HG03064 (cell line): ENCODE measurements around the gene PTGES2.
"Not testable (repeated sequence)": the region's sequence is repeated elsewhere in the genome, so short reads cannot be mapped to it uniquely, and the experiment has no call there.

Experiments
- ATAC-seq: cut with Tn5 transposase; IDR thresholded peaks from one replicate; pipeline ENCODE4 v1.9.1; 2021; ENCODE audit warnings: low read depth; ENCODE audit not compliant: unreplicated experiment

PTGES2 gene

DNA sequence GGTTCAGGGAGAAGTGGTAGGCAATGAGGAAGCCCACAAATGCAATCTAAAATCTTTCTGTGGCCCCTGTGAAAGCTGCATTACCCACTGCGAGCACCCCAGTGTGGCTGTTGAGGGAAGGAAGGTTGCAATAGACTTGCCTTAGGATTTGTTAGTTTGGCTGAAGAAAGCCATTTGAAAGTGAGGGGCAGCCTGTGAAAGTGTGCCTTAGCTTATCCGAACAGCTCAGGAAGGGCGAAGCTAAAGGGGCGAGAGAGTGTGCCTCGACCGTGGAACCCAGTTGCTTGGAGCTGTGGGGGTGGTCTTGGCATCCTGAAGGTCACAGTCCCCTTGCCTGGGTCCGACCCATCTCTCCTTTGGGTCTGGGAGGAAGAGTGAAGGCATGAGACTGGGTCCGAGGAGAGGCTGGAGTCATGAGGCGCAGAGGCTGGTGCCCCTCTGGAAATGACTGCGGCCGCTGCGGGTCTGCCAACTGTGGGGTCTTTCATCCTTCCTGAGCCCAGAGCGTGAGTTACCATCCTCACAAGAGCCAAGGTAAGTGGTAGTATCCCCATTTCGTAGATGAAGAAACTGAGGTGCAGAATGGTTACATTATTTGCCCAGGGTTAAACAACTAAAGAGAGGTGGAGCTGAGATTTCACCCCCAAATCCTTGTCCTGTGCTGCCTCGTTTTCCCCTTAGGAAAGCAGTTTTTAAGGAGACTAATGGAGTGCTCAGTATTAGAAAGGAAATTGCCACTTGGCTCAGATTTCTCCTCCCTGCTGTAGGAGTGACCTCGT, 35.1 kb downstream of the PTGES2 start:
- ATAC-seq = no peak

DNA sequence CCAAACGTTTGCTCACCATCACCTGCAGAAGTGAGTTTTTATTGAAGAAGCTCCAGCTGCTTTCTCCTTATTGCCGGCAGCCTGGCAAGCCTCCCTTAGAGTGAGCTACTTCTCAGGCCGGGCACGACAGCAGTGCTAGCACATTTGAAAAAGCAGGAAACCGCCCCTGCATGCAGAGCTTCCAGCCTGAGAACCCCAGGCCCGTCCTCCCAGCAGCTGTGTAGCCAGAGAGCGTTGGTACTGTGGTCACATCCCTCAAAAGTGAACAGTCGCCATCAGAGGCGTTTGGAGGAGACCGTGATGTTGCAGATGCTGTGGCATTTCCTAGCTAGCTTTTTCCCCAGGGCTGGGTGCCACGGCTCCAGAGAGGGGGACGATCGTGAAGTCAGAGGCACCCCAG, 36.0 kb downstream of the PTGES2 start:
- ATAC-seq = no peak

DNA sequence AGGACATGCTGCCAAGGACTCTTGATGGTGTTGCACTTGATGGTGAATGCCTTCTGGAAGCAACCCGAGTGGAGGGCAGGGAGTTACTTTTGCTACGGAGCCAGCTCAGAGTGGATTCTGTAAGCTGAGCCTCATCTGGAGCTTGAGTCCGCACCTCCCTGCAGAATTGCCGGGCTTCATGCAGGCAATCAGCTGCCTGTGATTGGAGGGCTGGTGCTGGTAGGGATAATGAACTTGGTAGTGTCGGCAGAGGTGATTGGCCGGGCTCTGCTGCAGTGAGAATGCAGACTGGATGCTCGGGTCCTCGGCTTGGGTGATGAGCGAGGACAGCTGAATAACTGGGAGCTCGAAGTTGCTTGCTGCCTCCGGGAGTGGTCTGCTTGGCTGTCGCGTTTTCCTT, 36.4 kb downstream of the PTGES2 start:
- no peak for ATAC-seq

DNA sequence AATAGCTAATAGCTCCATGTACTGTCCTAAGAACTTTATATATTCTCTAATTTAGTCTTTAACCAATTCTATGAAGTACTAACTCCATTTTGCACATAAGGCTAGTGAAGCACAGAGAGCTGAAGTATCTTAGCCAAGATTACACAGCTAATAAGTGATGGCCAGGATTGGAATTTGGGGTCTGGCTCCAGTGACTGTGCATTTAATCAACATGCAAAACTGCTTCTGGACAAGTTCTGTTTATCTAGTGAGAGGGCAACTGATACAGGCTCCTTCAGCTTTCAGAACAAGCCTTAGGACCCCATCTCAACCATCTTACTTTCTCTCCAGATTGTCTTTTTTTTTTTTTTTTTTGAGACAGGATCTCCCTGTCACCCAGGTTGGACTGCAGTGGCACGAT, 38.2 kb downstream of the PTGES2 start:
- ATAC-seq = no peak

DNA sequence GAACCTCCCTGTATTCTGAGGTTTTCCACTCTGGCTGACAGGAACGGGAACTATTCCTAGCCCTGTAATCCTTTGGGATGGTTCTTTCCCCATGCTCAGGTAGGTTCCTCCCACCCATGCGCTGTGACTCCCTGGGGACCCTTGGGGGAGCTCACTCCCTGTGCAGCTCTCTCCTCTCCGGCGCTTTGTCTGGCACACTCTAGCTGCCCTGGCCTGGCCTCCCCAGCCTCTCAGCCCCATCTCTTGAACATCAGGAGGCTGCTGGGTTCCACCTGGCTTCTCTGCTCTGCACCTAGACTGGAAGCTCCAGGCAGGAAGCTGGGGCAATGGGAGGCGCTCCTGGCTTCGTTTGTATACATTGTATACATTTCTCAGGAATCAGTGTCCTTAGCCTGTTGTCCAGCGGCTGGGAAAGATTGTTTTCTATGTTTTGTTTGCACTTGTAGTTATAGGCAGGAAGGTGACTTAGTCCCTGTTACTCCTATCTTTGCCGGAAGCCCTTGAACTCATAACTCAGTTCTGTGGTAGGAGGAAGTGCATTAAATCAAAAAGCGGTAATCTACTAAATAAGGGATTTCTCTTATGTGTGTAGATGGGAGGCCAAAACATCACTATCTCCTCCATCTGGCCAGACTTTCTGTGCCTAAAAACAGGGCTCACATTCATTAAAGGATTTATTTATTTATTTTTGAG, 39.1 kb downstream of the PTGES2 start:
- no peak for ATAC-seq

DNA sequence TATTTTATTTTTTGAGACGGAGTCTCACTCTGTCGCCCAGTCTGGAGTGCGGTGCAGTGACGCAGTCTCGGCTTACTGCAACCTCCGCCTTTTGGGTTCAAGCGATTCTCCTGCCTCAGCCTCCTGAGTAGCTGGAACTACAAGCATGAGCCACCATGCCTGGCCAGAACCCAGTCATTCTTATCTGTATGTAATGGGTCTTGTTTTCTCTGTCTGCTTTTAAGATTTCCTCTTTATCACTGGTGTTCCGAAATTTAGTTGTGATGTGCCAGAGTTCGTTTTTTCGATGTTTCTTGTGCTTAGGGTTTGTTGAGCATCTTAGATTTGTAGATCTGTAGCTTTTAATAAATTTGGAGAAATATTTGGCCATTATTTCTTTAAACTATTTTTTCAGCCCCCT, 40.3 kb downstream of the PTGES2 start:
- ATAC-seq = no peak

DNA sequence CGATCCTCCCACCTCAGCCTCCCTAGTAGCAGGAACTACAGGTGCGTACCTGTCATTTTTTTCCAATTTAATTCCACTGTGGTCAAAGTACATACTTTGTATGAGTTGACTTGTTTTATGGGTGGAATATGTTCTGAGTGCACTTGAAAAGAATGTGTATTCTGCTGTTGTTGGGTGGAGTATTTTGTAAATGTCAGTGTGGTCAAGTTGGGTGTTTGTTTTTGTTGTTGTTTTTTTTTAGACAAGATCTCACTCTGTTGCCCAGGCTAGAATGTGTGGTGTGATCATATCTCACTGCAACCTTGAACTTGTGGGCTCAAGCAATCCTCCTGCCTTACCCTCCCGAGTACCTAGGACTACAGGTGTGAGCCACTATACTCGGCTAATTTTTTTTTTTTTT, 41.6 kb downstream of the PTGES2 start:
- no peak for ATAC-seq

DNA sequence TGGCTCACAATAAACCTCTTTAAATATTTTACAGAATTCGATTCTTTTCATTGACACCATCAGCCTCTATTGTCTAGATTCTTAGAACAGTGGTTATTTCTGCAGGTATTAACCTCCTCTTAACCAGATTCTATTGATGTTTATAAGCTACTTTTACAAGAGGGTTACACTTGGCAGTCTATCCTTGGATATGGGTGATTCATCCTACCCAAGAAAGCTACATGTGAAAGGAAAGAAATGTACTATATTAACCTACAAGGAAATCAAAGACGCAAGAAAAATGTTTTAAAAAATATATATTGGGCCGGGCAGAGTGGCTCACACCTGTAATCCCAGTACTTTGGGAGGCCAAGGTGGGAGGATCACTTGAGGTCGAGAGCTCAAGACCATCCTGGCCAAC, 42.8 kb downstream of the PTGES2 start:
- no peak for ATAC-seq

DNA sequence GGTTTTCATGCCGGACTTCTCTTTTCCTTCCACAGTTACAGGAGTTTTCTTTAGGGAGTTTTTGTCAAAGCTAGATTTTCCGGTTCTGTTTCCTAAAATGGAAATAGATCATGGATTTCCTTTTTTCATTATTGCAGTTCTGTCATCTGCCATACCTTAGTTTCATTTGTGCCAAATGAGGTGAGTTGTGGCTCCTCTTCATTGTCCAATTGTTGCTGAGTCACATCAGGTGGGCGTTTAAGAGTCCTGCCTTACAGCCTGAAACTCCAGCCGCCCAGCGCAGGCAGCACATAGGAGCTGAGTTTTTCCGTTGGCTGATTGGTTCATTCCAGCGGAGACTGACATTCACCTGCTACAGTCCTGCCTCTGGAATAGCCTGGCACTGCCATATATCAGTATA, 45.4 kb downstream of the PTGES2 start:
- ATAC-seq = no peak

DNA sequence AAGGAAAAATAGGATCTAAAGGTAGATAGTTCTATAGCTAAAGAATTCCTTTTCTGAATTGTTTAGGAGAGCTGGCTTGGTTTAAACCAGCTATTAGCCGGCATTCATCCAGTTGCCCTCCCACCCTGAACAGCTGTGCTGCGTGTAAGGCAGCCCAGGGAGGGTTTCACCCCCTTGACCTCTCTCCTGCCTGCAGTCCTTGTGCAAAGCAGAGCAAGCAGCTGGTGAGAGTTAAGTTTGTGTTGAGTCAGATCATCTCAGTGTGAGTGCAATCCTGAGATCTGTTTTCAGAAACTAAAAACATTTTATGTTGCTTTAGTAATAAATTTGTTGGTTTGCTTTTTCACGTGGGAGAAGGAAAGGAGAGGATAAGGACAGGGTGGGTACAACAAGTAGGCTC, 46.5 kb downstream of the PTGES2 start:
- no peak for ATAC-seq

DNA sequence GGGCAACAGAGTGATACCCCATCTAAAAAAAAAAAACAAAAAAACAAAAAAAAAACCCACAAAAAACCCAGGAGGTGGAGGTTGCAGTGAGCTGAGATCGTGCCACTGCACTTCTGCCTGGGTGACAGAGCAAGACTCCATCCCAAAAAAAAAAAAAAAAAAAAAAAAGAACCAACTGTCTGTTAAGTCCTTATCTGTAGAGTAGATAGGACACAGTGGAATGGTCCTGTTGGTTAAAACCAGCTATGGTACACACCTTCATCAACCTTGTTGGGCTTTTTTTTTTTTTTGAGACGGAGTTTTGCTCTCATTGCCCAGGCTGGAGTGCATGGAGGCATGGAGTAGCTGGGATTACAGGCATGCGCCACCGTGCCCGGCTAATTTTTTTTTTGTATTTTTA, 47.3 kb downstream of the PTGES2 start:
- no peak for ATAC-seq

DNA sequence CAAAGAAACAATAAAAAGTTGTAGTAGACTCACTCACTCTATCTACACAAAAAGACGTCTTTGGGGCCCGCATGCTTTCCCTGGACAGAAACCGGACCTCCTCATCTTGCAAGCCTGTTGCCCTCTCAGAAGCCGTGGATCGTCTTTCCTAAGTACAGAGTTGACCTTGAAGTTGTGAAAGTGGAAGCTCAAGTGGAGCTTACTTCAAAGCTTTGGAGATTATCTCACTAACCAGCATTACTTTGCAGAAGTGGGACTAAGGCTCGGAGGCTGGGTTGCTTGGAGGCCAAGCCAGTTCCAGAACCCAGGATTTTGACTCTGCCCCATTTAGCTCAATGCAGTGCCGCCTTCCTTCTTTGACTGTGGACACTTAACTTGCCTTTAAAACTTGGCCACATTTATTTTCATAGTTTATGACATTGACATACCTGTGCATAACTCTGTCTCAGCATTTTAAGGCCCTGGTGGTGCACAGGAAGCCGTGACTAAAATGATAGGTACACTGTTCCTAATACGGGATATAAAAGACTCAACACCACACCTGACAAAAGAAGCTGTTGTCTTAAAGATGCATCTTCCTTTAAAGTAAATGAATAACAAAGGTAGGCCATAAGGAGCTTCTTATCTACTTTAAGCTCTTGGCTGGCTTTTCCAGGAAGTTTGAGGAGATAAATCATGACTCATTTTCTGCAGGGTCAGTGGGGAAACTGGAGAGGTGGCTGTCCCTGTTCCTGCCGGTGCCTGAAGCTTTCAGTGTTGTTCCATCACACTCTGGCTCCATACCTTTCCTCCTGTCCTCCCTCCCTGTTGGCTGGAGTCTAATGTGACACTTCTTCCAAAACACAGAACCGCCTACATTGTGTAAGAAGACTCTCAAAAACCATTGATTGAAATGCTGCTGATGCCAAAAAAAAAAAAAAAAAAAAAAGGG, 48.8 kb downstream of the PTGES2 start:
- no peak for ATAC-seq

DNA sequence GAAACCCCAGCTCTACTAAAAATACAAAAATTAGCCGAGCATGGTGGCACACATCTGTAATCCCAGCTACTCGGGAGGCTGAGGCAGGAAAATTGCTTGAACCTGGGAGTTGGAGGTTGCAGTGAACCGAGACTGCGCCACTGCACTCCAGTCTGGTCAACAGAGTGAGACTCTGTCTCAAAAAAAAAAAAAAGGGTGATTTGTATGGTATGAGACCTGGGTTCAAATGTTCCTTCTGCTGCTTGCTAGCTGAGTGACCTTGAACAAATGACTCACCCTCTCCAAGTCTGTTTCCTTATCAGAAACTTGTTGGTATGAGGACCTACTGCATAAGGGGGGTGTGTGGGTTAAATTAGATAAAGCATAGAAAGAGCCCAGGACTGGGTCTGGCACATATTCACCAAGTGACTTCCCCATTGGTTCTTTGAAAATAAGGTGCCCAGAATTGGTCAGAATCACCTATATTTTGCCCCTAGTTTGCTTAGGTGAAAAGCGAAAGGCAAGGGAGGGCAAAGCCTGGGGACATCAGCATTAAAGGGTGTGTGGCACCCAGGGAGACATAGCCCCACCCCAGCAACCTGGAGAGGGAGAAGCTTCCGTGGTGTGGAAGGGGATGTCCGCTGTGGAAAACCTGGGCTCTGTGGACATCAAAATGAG, 49.6 kb downstream of the PTGES2 start:
- no peak for ATAC-seq

DNA sequence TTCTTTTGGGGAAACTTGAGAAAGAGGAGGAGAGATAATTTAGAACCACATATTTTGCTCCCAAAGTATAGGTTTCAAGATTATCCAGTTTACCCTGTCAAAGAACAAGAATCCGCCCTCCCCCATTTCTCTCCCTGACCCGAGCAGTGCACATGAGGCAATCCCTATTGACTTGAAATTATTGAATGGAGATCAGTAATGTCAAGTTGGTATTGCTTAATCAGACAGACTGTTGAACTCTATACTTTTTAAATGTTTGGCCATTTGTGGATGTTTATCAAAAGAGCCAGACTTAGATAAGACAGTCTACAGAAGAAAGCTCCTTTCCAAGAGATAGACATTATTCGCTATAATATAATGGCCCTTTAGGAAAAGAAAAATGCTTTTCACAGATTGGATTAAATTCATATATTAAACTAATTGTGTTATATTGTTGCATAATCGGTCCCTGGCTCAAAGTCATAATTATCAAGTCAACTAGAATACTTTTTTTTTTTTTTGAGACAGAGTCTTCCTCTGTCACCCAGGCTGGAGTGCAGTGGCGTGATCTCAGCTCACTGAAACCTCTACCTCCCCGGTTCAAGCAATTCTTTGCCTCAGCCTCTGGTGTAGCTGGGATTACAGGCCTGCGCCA, 54.2 kb downstream of the PTGES2 start:
- ATAC-seq = no peak

DNA sequence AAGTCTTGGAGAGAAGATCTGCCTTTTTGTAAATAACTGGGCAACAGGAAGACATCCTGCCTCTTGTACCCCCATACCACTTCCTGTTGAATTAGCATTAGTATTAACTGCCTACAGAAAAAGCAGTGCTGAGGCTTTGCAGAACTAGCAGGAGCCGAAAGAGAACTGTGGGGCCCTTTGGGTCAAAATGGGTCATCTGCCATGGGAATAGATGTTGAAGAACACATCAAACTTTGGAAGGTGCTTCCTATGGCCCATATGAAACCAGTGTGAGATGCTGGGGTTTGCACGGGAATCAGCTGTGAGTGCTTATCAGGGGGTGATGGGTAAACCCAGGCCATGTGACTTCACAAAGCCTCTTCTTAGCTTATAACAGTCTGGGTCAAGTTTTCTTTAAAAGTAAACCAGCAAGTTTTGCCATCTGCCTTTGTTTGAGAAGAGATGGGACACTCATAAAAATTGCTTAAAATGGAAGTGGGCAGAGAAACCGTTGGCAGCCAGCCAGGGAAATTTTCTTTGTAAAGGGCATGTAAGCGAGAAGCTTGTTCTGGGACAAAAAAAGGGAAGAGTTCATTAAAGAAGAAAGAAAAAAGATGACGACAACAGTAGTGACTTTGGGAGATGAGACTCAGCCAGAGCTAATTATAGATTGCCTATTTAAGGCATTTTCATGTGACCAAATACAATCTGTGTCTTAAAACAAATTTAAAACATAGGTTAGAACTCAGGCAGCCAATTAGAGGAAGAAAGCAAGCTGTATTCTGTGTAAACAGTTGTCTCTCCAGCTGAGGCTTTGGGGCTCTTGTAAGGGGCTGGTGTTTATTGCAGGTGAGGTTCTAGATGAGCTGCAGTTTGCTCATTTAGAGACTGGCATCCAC, 55.1 kb downstream of the PTGES2 start:
- no peak for ATAC-seq

DNA sequence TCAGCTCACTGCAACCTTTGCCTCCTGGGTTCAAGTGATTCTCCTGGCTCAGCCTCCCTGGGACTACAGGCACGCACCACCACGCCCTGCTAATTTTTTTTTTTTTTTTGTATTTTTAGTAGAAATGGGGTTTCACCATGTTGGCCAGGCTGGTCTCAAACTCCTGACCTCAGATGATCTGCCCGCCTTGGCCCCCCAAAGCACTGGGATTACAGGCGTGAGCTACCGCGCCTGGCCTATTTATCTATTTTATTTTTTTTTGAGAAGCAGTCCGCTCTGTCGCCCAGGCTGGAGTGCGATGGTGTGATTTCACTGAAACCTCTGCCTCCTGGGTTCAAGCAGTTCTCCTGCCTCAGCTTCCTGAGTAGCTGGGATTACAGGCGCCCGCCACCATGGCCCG, 56.1 kb downstream of the PTGES2 start:
- not testable (repeated sequence) for ATAC-seq

DNA sequence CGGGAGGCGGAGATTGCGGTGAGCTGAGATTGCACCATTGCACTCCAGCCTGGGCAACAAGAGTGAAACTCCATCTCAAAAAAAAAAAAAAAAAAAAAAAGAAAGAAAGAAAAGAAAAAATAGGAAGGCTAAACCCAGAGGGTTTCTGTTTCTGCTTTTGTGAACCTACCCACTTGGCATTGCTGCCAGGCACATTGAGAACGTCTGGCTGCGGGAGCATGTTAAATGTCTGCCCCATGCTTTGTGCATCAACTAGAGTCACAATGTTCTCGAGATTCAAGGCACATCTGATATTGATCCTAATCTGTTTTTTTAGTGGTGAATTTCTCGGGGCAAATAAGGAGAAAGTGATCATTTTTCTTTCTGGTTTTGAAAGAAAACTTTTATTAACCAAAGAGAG, 56.7 kb downstream of the PTGES2 start:
- ATAC-seq = no peak
